Activated CD4-positive, alpha-beta T cell treated with anti-CD3 and anti-CD28 coated beads for 1 hour (primary cell): ENCODE results near the gene GRID1.

Experiments used
- DNase-seq: peaks from one replicate; pipeline ENCODE4 v3.0.0-alpha.2; 2020

GRID1 gene

DNA sequence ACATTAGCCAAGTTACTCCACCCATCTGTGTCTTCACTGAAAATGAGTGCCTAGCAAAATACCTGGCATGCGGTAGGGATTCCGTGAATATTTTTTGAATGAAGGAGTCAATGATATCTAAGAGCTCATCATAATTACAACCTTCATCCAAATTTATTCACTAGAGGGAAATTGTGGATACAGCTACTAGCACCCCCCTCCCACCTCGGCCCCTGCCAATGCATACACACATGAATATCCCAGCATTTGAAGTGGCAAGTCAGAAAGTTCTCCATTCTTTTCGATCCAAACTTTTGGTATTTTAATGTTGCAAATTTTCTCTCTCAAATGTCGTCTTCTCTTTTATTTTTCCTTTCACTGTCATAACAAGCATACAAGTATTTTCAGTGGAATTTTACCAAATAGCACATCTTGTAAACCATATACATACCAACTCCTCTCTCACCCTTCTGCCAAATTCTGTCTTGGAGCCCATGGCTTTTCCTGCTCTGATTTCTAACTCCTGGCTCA is 164.3 kb downstream of the GRID1 start:
- DNase-seq, result no peak

DNA sequence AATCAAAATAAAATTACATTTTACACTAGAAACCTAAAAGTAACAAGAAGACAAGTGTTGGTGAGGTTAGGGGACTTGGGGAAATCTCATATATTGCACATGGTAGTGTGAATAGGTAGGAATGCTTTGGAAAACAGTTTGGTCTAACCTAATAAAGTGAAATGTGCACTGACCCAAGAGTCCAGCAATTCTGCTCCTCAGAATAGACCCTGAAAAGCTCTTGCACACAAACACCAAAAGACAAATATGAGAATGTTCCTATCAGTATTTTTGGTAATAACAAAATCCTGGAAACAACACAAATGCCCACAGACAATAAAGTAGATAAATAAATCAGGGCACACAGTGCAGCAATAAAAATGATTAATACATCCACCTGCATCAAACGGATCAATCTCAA is 165.7 kb downstream of the GRID1 start:
- no peak for DNase-seq

DNA sequence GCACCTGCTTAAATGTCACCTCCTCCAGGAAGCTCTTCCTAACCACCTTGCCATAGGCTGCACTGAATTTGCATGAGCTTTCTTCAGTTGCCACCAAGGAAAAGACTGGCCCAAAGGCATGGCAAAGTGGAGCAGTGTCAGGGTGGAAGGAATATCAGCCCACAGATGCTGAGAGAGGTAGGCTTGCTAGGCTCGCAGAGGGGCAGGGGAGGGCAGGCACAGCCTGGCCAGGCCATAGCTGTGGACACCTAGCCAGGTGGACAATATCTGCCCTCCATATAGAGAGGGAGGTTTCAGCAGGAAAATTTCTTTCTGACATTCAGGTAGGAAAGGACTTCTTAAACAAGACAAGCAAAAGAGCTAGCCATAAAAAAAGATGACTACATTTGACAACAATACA is 166.3 kb downstream of the GRID1 start:
- DNase-seq, result no peak

- DNase-seq, result no peak
These were observed 167.6 kb downstream of the GRID1 start for GRCh38 chr10:86199041-86199440.

GRCh38 chr10:86198271-86198670 is 168.3 kb downstream of the GRID1 start:
- no peak for DNase-seq

- no peak for DNase-seq
These were observed 169.3 kb downstream of the GRID1 start for GRCh38 chr10:86197166-86197790.

DNA sequence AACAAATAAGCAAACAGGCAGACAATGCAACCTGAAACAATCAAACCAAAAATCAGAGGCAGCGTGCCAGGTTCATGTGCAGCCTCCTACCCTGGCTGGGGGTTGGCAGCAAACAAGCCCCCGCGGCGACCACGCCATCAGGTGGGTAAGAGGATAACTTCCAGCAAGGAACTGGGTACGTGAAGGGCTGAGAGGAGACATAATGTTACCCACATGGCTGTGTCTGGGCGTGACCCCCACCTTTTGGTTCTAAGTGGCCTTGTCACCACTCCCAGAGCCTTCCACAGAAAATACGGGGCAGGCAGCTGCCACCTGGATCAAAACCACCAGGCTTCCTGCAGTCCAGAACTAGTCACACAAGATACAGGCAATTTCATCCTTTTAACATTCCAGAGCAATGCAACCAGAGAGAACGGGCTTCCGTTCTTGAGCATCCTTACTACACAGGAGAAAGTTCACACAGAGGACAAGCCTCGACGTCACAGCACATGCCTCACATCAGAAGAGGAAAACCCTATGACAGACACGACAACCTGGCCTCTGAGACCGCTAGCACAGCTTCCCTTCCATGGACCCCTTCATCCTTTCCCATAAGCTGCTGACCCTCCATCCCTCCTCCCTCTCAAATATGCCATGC is 171.0 kb downstream of the GRID1 start:
- no peak for DNase-seq

DNA sequence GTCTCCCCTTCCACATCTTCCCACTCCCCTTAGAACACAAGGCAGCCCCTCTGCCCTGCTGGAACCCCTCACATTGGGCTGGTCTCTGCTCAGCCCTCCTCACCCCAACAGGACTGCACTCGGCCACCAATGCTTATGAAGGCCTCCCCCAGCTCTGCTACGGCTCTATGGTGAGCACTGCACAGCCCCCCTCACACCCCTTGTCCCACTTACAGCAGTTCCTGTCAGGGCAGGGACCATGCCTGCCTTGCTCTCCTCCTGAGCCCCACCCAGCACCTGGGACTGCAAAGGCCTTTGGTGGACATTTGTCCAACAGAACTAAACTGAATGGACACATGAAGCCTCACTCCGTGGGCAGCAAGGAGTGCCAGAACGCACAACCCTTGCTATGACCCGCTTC is 171.9 kb downstream of the GRID1 start:
- no peak for DNase-seq

DNA sequence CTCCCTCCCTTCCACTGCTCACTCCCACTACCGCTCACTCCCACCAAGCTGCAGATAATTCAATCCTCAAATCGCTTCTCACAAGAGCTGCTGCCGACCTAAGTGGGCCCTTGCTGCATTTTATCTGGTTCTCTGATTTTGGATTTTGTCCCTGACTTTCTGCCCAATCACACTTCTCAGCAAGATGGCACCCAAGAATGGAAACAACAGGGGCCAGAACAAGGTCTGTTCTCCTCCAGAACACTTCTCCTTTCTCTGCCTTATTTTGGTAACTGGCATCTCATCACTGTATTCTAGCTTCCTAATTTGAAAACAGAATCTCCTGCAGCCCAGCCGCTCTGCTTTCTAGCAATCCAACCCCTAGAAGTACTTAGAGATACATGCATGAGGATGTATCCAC is 172.8 kb downstream of the GRID1 start:
- DNase-seq, result no peak

DNA sequence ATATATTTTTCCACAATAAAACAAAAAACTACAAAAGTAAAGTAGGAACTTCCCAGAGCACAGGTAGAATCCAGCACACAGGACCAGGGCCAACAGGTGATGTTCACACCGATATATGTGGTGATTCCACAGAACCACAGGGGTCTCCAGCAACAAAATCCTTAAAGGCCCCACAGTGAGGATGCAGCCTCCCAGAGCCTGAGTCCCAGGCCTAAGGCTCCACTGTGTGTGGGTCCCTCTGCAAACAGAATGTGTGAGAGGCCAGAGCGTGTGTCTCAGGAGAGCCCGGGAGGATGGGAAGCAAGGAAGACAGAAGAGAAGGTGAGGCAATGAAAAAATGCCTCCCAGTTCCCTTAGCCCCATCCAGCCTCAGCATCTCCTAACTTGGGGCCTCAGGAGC is 173.9 kb downstream of the GRID1 start:
- DNase-seq, result no peak

GRCh38 chr10:86192147-86192546 is 174.4 kb downstream of the GRID1 start:
- no peak for DNase-seq

DNA sequence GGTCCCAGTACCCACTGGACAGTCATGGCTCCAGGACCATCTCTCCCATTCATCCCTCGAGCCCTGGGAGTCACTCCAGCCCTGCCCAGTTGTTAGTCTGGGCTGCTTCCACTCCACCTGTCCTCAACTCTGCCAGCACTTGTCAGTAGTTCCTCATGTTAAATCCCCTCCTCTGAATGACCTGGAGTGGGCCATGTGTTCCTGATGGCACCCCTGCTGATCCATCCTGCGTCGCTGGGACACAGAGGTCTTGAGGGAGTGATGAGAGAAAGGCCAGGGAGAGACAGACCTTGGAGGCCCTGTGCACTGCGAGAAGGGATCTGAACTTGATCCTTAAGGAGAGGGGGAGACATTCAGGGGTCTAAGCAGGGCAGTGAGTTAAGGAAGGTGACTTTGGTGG is 174.9 kb downstream of the GRID1 start:
- DNase-seq, result no peak

DNA sequence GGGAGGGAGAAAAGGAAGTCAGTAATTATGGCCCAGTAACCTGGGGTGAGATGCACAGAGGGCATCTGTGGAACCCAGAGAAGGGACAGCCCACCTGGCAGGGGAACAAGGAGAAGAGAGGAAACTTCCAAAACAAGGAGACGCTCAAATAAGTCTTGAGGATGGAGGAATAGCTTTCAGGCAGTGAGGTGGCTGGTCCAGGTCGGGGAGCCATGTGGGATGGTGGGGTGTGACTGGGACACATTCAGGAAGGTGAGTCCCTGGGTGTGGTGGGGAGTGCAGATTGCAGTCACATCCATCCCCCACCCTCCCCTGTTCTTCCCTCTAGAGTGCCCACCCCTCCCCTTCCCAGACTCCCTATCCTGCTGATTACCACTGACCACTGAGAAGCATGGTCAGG is 175.4 kb downstream of the GRID1 start:
- DNase-seq, result no peak

DNA sequence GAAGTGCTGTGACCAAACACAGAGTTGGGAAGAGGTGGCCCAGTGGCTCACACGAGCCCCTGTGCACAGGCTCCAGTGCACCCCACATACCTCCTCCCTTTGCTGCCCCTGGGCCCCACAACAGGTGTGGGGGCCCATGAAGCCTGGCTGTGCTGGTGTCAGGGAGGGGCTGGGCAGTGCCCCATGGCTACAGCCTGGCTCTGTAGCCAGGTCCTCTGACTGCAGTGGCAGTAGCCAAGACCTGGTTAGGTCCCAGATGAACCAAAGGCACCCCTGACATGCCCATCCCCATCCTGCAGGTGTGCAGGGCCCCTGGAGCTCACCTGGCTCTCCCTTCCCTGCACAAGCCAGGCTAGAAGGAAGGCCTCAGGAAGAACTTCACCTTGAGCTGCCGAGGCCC is 176.3 kb downstream of the GRID1 start:
- DNase-seq, result no peak

DNA sequence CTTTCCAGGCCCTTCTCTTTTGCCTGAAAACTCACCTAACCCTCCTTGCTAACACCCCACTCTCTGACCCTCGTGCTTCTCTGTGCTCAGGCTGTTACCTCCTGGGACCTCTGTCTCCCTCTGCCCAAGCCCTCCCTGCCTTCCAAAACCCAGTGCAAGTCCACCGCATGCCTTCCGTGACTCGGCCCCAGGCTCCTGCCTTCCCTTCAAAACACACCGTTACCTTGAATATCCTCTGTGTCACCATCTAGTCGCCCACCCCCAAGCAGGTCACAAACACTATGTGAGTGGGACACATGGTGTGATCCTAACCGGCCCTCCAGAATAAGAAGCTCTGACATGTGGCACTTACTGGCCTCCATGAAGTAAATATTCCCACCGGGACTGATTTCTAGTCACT is 176.7 kb downstream of the GRID1 start:
- no peak for DNase-seq

DNA sequence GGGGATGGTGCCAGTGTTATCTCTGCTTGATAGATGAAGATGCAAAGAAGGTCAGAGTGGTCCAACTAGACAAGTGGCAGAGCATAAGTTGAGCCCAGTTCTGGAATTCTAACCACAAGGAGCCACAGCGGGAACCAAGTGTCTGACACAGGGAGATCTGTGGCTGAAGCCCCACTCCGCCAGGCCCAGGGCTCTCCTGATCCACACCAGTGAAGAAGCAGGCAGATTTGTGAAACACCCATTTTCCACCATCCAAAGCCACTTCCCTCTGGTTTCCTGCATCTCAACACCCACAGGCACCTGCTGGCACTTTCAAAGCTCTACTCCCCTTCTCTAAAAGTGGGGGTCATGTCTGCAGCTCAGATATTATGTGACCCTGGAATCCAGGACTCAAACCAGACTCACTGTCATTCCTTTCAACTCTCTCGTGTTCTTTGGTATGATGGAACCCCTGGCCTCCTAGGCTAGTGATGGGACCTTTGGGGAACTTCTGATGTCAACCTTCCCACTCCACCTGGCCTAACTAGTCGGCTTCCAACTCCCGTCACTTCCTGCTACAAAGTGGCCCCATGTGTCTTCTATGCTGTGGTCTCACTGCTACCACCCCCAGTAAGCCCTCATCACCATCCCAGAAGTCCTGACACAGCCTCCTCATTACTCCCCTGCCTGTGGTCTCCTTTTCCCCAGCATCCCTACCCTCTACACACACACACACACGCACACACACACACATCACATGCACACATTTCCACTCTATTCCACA is 177.6 kb downstream of the GRID1 start:
- DNase-seq, result no peak

GRCh38 chr10:86188326-86188725 is 178.3 kb downstream of the GRID1 start:
- DNase-seq, result no peak

DNA sequence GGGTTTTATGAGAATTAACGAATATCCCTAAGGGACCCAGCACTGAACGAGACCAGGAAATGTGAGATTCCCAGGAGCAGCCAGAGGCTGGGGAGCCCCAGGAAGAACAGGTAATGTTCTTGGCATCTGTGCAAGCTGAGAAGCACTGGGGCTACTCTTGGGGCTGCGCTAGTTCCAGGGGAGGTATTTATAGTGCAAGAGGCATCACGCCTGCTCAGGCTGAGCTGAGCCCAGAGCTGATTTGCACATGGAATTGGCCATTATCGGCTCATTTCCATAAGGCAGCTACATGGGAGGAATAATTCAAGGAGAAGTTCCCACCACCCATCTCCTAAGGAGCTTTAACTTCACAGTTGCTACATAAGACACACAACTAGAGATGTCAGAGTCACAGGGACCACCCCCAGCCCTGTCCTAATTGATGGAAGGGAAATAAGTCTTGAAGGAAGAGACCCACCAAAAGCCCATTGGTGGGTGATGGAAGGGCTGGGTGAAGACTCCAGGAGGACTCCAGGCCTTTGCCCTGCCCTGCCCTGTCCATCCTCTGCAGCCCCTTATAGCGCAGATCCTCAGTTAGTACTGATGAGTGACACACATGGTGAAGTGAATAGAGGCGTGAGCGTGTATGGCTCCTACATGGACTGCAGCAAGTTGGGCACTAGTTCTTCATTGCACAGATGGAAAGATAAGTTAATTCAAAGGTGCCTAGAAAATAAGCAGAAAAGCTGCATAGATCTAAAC is 178.9 kb downstream of the GRID1 start:
- DNase-seq, result no peak

- DNase-seq, result no peak
These were observed 180.0 kb downstream of the GRID1 start for GRCh38 chr10:86186633-86187032.

DNA sequence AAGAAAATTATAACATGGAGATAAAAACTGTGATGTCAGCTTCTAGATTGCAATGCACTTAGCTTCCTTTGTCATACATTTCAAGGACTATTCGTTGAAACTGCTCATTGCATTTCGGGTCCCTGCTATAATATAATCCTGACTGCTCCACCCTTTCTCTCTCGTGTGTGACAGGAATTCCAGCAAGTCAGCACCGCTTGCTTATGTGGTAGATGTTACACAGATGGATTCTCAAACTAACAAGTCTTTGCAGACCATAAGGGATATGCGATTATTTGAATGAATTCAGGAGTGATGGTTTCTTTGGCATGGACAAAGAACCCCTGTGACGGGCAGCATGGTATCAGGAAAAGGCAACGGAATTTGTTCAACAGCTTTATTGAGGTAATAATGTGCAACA is 184.0 kb downstream of the GRID1 start:
- DNase-seq, result no peak

DNA sequence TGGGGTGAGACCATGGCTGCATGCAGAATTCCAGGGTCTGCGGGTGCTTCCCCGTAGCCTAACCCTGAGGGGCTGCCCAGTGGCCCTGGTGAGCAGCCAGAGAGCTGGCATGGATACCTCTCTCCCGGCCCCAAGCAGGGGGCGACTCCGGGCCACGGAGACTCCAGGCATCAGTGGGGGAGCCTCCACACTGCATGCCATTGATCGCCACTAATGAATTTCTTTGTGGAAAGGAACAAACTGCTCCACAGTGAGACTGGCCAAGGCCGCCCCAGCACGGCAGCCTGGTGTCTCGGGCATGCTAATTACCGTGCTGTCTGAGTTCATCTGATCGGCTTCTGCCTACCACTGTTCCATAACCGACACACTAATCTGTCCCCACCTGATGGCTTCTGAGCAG is 184.4 kb downstream of the GRID1 start:
- no peak for DNase-seq

- no peak for DNase-seq
These were observed 185.7 kb downstream of the GRID1 start for GRCh38 chr10:86180861-86181260.

DNA sequence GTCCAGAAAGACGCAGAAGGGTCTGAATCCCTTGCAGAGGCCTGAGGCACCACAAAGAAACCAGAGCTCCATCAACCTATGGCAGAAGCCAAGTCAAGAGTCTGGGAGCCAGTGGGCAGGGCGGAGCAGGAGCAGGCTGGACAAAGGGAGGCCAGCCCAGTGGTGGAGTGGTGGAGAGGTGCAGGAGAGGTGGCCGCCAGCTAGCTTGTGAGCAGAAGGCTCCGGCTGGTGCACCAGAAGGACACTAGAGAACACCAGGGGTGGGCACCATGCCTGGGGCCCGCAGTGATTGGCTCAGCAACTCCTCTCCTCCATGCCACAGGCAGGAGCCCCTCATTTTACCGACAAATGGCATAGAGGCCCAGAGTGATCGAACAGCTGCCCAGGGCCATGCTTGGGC is 186.6 kb downstream of the GRID1 start:
- DNase-seq, result no peak

DNA sequence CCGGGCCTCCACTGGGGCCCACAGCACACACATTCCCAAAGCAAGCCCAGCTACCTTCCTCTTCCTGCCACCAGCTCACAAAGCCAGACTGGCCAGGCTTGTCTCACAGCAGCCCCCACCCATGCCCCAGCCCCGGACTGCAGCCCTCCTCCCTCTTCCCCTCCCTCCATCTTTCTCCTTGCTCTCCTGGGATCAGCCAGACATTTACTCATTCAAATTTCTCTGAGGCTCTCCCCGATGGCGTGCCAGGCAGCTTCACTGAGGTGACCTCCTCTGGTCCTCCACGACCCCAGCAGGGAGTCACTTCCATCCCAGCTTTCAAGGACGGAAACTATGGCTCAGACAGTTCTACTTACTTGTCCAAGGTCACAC is 187.5 kb downstream of the GRID1 start:
- no peak for DNase-seq
